ENCODE data around the gene SCT.

The SCT gene

GRCh38 chr11:620935-621814, 5.8 kb downstream of the SCT start:
- DNase-seq = no peak

GRCh38 chr11:620201-620600, 6.8 kb downstream of the SCT start:
- no peak for DNase-seq

GRCh38 chr11:619628-620050, 7.3 kb downstream of the SCT start:
- DNase-seq = no peak

GRCh38 chr11:618856-619627, 7.9 kb downstream of the SCT start:
- DNase-seq = no peak

- DNase-seq = no peak
Measured at GRCh38 chr11:617912-618682, 8.9 kb downstream of the SCT start.

GRCh38 chr11:617199-617911, 9.6 kb downstream of the SCT start:
- DNase-seq = no peak

- DNase-seq = no peak
Measured at GRCh38 chr11:616320-617198, 10.4 kb downstream of the SCT start.

- DNase-seq = peak; percentile 91
Measured at GRCh38 chr11:615504-616319, 11.3 kb downstream of the SCT start, which contains the start of gene IRF7. TSS of gene IRF7 (minus strand) at chr11:615950. CDS start at chr11:615364, 586 bp downstream.

GRCh38 chr11:614623-615503, 12.1 kb downstream of the SCT start:
- no peak for DNase-seq

- no peak for DNase-seq
Measured at GRCh38 chr11:614021-614622, 12.9 kb downstream of the SCT start.

GRCh38 chr11:613369-613968, 13.5 kb downstream of the SCT start:
- DNase-seq = no peak

- no peak for DNase-seq
Measured at GRCh38 chr11:612961-613300, 14.1 kb downstream of the SCT start.

GRCh38 chr11:612201-612960, 14.6 kb downstream of the SCT start:
- DNase-seq = no peak

GRCh38 chr11:611001-611996, 15.7 kb downstream of the SCT start:
- DNase-seq = no peak

- DNase-seq = no peak
Measured at GRCh38 chr11:610146-610801, 16.7 kb downstream of the SCT start.

GRCh38 chr11:609341-609811, 17.6 kb downstream of the SCT start:
- DNase-seq = no peak
